Measurements from ENCODE around the gene CORIN.

DNA sequence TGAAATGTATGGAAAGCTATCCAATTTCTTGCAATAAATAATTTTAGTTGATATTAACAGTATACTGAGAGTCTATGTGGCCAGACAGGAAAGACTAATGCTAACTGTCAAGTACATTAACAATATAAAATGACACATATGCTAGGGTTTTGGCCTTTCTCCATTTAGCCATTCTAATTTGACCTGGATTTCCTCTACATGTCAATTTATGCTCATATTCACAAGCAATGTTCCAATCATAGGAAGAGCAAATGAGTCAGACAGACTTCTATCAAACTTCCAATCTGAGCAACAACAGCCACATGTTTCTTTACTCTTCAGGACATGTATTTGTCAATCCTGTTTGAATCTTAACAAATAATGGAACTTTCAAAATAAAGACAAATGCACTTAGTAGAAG is 53.6 kb downstream of the CORIN start:
- TF ChIP-seq BHLHE40 (IDR thresholded peaks at IDR 0.05; ENCODE audit: borderline replicate concordance) = no peak
- no peak for TF ChIP-seq ARNT (IDR thresholded peaks at IDR 0.05)
- TF ChIP-seq FOXK2 (IDR thresholded peaks at IDR 0.05) = no peak

Measured in HEK293T (cell line).